Lower leg skin (tissue), 4 donors: ENCODE results near the gene ZDHHC1. TPM values are rescaled to one million over a fixed set of nuclear protein-coding genes. Genes with fewer than 3 reads are reported as not detected.

Source experiments
- DNase-seq, 2 donors: peaks; one replicate each; pipeline ENCODE4 v3.0.0-alpha.2; 2019; ENCODE audit warnings: low spot score in 2 of 2
- H3K4me3 ChIP-seq: fragments of 200-600 bp; sonication (generic); 2 replicates; pipeline ENCODE4 v1.5.1; 2017; ENCODE audit warnings: mild to moderate bottlenecking, low read depth; ENCODE audit not compliant: poor library complexity, severe bottlenecking
- POLR2A ChIP-seq, 2 donors: fragments of 450-650 bp; IDR thresholded peaks; one replicate each; pipeline ENCODE4 v1.6.1; 2016 to 2017; ENCODE audit warnings: antibody characterized with exemption in 2 of 2, mild to moderate bottlenecking in 1 of 2, moderate library complexity in 1 of 2
- WGBS, 2 donors: methylation state at CpG; one replicate each; pipeline ENCODE4 v1.1.5; 2018; 5-methylcytosine and 5-hydroxymethylcytosine counted together
- intact Hi-C: fragments of 100-400 bp; cut with DNase I; formaldehyde crosslinking; loops from one replicate; pipeline ENCODE4 v1.15.0; 2023; ENCODE audit warnings: low total_unique reads
- total RNA-seq, 4 donors: library from RNA; depleted of rRNA; stranded (reverse); fragments of >200 nt; gene quantifications; one replicate each; pipeline ENCODE4 v1.1.0, GENCODE V29; 2016
- TF ChIP-seq, protein P1 (sequence below), 3 donors: fragments of 450-650 bp; IDR thresholded peaks; one replicate each; pipeline ENCODE4 v1.5.1; 2016; ENCODE audit warnings: antibody characterized with exemption in 3 of 3, mild to moderate bottlenecking in 3 of 3, moderate library complexity in 2 of 3

The ZDHHC1 gene
- total RNA-seq, 4 donors from 2014 or later, result 15.1 to 24.7 (median 21.4) TPM

GRCh38 chr16:67399218-67399733 lies 17.0 kb downstream of the ZDHHC1 start:
- no peak overlapping the region for H3K4me3 ChIP-seq
- WGBS, 2 donors, result 50 to 73% methylated on average over 14 to 30 of the region's 42 CpGs
- TF ChIP-seq, protein P1, sequence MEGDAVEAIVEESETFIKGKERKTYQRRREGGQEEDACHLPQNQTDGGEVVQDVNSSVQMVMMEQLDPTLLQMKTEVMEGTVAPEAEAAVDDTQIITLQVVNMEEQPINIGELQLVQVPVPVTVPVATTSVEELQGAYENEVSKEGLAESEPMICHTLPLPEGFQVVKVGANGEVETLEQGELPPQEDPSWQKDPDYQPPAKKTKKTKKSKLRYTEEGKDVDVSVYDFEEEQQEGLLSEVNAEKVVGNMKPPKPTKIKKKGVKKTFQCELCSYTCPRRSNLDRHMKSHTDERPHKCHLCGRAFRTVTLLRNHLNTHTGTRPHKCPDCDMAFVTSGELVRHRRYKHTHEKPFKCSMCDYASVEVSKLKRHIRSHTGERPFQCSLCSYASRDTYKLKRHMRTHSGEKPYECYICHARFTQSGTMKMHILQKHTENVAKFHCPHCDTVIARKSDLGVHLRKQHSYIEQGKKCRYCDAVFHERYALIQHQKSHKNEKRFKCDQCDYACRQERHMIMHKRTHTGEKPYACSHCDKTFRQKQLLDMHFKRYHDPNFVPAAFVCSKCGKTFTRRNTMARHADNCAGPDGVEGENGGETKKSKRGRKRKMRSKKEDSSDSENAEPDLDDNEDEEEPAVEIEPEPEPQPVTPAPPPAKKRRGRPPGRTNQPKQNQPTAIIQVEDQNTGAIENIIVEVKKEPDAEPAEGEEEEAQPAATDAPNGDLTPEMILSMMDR (IDR thresholded peaks at IDR 0.05), result no peak
- TF ChIP-seq POLR2A (IDR thresholded peaks at IDR 0.05), result no peak
- intact Hi-C loops, result no loop called here
- DNase-seq, result peak in 1 of 2 donors; percentile 87

DNA sequence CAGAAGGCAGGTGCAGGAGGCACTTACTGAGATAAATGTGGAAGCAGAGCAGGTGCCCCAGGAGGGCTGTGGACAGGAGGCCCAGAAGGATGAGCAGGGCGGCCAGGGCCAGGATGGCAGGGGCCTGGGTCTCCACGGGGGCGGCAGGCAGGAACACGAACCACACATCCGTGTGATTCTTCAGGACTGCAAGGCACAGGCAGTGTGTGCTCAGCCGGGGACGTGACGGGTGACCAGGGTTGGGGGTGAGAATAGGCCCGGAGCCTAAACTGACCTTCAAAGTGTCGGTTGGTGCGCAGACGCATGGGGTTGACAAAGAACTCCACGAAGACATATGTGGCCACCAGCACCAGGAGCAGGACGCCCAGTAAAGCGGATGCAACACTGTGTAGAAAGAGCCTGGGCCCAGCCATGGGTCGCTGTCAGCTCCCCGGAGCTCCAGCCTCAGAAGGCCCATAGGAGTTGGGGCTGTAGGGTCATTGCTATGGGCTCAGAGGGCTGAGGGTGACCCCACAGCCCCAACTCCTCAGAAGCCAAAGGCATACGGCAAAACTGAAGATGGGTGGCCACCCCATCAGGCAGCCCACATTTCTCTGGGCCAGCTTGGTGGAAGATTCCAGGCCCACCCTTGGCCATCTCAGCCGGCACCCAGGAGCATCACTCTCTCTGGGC lies 17.6 kb downstream of the ZDHHC1 start:
- H3K4me3 ChIP-seq, result no peak overlapping the region
- intact Hi-C loops, result no loop called here
- 90 to 93% methylated on average over 18 to 19 of the region's 19 CpGs for WGBS, 2 donors
- TF ChIP-seq, protein P1 (IDR thresholded peaks at IDR 0.05), result no peak
- TF ChIP-seq POLR2A (IDR thresholded peaks at IDR 0.05), result no peak
- DNase-seq, result peak in 1 of 2 donors; percentile 84

GRCh38 chr16:67397812-67398545 lies 18.3 kb downstream of the ZDHHC1 start:
- no peak overlapping the region for H3K4me3 ChIP-seq
- intact Hi-C loops, result no loop called here
- 57 to 61% methylated on average over 21 of the region's 22 CpGs for WGBS, 2 donors
- peak in 1 of 2 donors; percentile 86 for DNase-seq
- TF ChIP-seq, protein P1 (IDR thresholded peaks at IDR 0.05), result no peak
- TF ChIP-seq POLR2A (IDR thresholded peaks at IDR 0.05), result no peak

GRCh38 chr16:67397036-67397801 lies 19.1 kb downstream of the ZDHHC1 start:
- DNase-seq, result peak in 1 of 2 donors; percentile 87
- WGBS, 2 donors, result 53 to 54% methylated on average over 11 of the region's 15 CpGs
- no peak overlapping the region for H3K4me3 ChIP-seq
- intact Hi-C loops, result no loop called here
- no peak for TF ChIP-seq POLR2A (IDR thresholded peaks at IDR 0.05)
- TF ChIP-seq, protein P1 (IDR thresholded peaks at IDR 0.05), result no peak

GRCh38 chr16:67396159-67397035 lies 19.9 kb downstream of the ZDHHC1 start:
- peak; percentile 85 to 94 for DNase-seq
- TF ChIP-seq POLR2A (IDR thresholded peaks at IDR 0.05), result no peak
- TF ChIP-seq, protein P1 (IDR thresholded peaks at IDR 0.05), result no peak
- 19 to 33% methylated on average over 27 to 28 of the region's 31 CpGs for WGBS, 2 donors
- no peak overlapping the region for H3K4me3 ChIP-seq
- intact Hi-C loops, result no loop called here
